ENCODE results near the gene DNLZ. TPM values are rescaled to one million over a fixed set of nuclear protein-coding genes. Genes with fewer than 3 reads are reported as not detected.

Gene DNLZ
- total and polyA plus RNA-seq, 7 donors, result 8.4 to 41.9 (median 19.7) TPM

- Histone ChIP-seq H3K36me3 (no peaks in the 10 kb centered on the region), H3K4me1 (peaks cover 0 to 18% (median 14%) of the 10 kb centered on the region in 4 donors), H3K27me3 (peaks cover 0 to 9% (median 6%) of the 10 kb centered on the region in 3 donors), H3K9me3 (no peaks in the 10 kb centered on the region), H3K4me3 (no peak overlapping the region), H3K27ac (no peak overlapping the region)
- no peak for TF ChIP-seq POLR2AphosphoS5 (IDR thresholded peaks at IDR 0.05)
- TF ChIP-seq EP300 (IDR thresholded peaks at IDR 0.05), result no peak
- no peak for TF ChIP-seq CTCF (IDR thresholded peaks at IDR 0.05)
- no peak for TF ChIP-seq POLR2A (IDR thresholded peaks at IDR 0.05)
- DNase-seq, result no peak
- 87 to 89% methylated on average over 45 of the region's 45 CpGs for WGBS, 2 donors
- intact Hi-C loops (cut with DNase I), result no loop called here
Measured at GRCh38 chr9:136367296-136368145, 4.0 kb upstream of the DNLZ start.

GRCh38 chr9:136366826-136367225 lies 3.3 kb upstream of the DNLZ start:
- Histone ChIP-seq H3K27ac (no peak overlapping the region), H3K27me3 (peaks cover 0 to 9% (median 6%) of the 10 kb centered on the region in 3 donors), H3K4me3 (no peak overlapping the region), H3K4me1 (peaks cover 0 to 21% (median 20%) of the 10 kb centered on the region in 4 donors), H3K9me3 (no peaks in the 10 kb centered on the region), H3K36me3 (no peaks in the 10 kb centered on the region)
- WGBS, 2 donors, result 89 to 95% methylated on average over 9 of the region's 9 CpGs
- intact Hi-C loops (cut with DNase I), result no loop called here
- no peak for TF ChIP-seq EP300 (IDR thresholded peaks at IDR 0.05)
- TF ChIP-seq CTCF (IDR thresholded peaks at IDR 0.05), result no peak
- TF ChIP-seq POLR2AphosphoS5 (IDR thresholded peaks at IDR 0.05), result no peak
- no peak for TF ChIP-seq POLR2A (IDR thresholded peaks at IDR 0.05)
- DNase-seq, result no peak

- intact Hi-C loops (cut with DNase I), result no loop called here
- 57 to 63% methylated on average over 9 of the region's 9 CpGs for WGBS, 2 donors
- no peak for DNase-seq
- H3K4me3 ChIP-seq, result no peak overlapping the region
- TF ChIP-seq POLR2AphosphoS5 (IDR thresholded peaks at IDR 0.05) (no peak), EP300 (IDR thresholded peaks at IDR 0.05) (no peak), POLR2A (IDR thresholded peaks at IDR 0.05) (no peak), CTCF (IDR thresholded peaks at IDR 0.05) (no peak)
- no peaks in the 10 kb centered on the region for H3K36me3 ChIP-seq
- no peak overlapping the region for H3K27ac ChIP-seq
- no peaks in the 10 kb centered on the region for H3K9me3 ChIP-seq
- peaks cover 0 to 32% (median 30%) of the 10 kb centered on the region in 4 donors for H3K4me1 ChIP-seq
- peaks cover 0 to 9% (median 6%) of the 10 kb centered on the region in 3 donors for H3K27me3 ChIP-seq
Measured at GRCh38 chr9:136365775-136366222, 2.3 kb upstream of the DNLZ start.

- TF ChIP-seq EP300 (IDR thresholded peaks at IDR 0.05) (no peak), CTCF (IDR thresholded peaks at IDR 0.05) (no peak), POLR2A (IDR thresholded peaks at IDR 0.05) (no peak), POLR2AphosphoS5 (IDR thresholded peaks at IDR 0.05) (no peak)
- WGBS, 2 donors, result 69 to 82% methylated on average over 31 of the region's 31 CpGs
- DNase-seq, result no peak
Measured at GRCh38 chr9:136364942-136365774, 1.6 kb upstream of the DNLZ start.

More at GRCh38 chr9:136364942-136365774, 1.6 kb upstream of the DNLZ start:
- Histone ChIP-seq H3K36me3 (no peaks in the 10 kb centered on the region), H3K27ac (no peak overlapping the region), H3K9me3 (no peaks in the 10 kb centered on the region), H3K27me3 (peaks cover 0 to 9% (median 6%) of the 10 kb centered on the region in 3 donors), H3K4me1 (peaks cover 0 to 38% (median 34%) of the 10 kb centered on the region in 4 donors), H3K4me3 (no peak overlapping the region)
- intact Hi-C loops (cut with DNase I), result loop anchor here (5.0 kb wide), 1 partner anchor 38 kb away; the partner anchor contains the start of gene GPSM1

Data from sigmoid colon (tissue), 7 donors.